ENCODE measurements around the gene KRT3.

Gene KRT3

DNA sequence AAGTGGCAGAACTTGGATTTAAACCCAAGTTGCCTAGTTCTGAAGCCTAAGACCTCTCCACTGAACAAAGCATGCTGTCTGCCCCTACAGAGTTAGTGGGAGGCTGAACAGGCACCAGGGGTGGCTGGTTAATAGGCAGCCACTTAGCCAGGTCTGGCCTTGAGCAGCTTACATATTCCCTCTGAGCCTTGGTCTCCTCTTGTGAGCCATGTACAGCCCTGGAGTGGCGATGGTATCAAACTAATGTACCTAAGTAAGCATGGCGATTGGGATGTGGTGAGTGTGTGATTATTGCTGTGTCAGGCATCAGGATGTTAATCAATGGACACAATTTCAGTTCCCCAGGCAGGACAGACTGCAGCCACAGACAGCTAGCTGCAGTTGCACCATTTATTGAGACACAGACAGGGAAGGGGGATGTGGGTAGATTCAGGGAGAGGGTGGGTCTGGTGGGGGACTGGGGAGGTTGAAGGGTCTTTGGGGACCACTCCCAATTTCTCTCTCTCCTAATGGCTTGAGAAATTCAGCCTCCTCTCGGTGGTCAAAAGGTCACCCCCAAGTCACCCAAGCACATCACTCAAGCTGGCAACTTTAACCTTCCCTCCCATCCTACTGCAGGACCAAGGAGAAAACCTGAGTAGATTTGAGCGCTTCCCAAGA lies 25.3 kb upstream of the KRT3 start:
- TF ChIP-seq, protein P1, sequence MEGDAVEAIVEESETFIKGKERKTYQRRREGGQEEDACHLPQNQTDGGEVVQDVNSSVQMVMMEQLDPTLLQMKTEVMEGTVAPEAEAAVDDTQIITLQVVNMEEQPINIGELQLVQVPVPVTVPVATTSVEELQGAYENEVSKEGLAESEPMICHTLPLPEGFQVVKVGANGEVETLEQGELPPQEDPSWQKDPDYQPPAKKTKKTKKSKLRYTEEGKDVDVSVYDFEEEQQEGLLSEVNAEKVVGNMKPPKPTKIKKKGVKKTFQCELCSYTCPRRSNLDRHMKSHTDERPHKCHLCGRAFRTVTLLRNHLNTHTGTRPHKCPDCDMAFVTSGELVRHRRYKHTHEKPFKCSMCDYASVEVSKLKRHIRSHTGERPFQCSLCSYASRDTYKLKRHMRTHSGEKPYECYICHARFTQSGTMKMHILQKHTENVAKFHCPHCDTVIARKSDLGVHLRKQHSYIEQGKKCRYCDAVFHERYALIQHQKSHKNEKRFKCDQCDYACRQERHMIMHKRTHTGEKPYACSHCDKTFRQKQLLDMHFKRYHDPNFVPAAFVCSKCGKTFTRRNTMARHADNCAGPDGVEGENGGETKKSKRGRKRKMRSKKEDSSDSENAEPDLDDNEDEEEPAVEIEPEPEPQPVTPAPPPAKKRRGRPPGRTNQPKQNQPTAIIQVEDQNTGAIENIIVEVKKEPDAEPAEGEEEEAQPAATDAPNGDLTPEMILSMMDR (IDR thresholded peaks at IDR 0.05; ENCODE audit: low read depth, low read length), result no peak
- no peak overlapping the region for H3K4me3 ChIP-seq (ENCODE audit: low read depth, low read length)

- no peak overlapping the region for H3K4me3 ChIP-seq (ENCODE audit: low read depth, low read length)
- TF ChIP-seq, protein P1 (IDR thresholded peaks at IDR 0.05; ENCODE audit: low read depth, low read length), result no peak
These were observed 24.6 kb upstream of the KRT3 start for GRCh38 chr12:52820521-52820920.

GRCh38 chr12:52819731-52820510 lies 24.0 kb upstream of the KRT3 start:
- TF ChIP-seq, protein P1 (IDR thresholded peaks at IDR 0.05; ENCODE audit: low read depth, low read length), result no peak

DNA sequence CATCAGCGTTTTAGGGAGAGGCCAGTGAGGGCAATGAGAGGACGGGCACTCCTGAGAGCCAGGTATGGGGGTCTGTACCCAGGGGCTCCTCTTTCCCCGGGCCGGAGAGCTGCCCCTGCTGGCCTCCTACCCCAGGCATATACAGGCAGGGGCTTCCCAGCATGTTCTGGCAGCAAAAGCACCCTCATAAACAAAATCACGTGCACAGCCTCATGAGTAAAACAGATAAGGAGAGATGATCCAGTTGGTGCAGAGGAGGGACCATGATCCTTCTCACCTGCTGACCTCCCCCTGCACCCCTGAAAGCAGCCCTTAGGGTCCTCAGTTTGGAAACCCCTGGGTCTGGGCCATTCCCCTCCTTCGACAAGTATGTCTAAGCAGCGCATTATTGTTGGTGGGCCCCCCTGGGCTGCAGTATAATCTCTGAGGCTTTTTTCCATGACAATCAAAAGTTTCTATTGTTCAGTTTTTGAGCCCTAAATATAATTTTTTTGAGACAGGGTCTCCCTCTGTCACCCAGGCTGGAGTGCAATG lies 23.0 kb upstream of the KRT3 start:
- no peak overlapping the region for H3K4me3 ChIP-seq (ENCODE audit: low read depth, low read length)

More at GRCh38 chr12:52819731-52820510, 24.0 kb upstream of the KRT3 start:
- no peak overlapping the region for H3K4me3 ChIP-seq (ENCODE audit: low read depth, low read length)

DNA sequence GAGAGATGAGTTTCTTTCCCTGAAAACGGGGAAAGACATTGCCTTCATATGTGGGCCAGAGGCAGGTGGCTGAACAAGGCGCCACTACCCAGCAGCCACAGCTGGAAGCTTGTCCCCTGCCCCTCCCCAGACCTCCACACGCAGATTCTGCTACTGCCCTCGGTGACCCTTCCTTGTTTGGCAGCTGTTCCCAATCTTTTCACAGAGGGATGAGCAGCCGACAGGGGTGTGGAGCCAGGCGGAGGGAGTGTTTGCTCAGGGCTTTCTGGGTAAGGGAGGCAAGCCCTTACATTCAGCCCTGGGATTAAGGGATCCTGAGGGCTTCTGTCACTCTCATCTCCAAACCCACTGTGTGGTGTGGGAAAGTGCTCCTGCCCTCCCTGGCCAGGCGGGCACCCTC lies 22.5 kb upstream of the KRT3 start:
- TF ChIP-seq, protein P1 (IDR thresholded peaks at IDR 0.05; ENCODE audit: low read depth, low read length), result no peak
- H3K4me3 ChIP-seq (ENCODE audit: low read depth, low read length), result no peak overlapping the region

More for the DNA sequence above, 23.0 kb upstream of the KRT3 start:
- TF ChIP-seq, protein P1 (IDR thresholded peaks at IDR 0.05; ENCODE audit: low read depth, low read length), result no peak

DNA sequence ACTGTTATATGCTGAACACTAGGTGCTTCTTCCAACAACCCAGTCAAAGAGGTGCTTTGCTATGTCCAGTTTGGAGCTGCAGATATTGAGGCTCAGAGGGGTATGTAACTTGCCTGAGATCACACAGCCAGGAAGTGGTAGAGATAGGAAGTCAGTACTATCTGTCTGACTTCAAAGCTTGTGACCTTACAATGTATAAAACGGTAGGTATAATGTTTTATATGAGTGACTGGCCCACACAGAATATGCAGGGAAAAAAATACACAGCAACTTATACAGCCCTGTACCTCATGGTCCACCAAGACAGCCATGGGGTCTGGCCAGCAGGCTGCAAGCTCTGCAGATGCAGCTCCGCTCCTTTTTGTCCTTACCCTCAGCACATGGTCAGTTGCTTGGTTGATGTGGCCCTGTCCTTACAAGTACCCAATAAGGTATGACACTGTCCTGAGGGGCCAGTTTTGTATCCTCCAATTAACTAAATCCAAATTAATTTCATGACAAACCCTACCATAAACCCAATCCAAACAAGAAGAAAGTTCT lies 21.9 kb upstream of the KRT3 start:
- TF ChIP-seq, protein P1 (IDR thresholded peaks at IDR 0.05; ENCODE audit: low read depth, low read length), result no peak
- no peak overlapping the region for H3K4me3 ChIP-seq (ENCODE audit: low read depth, low read length)

All from WI38 (cell line).